Measurements from ENCODE around the gene NFIX. TPM values are rescaled to one million over a fixed set of nuclear protein-coding genes. Genes with fewer than 3 reads are reported as not detected.
A peak's percentile ranks its signal among the peaks of the same experiment; 100 is the strongest.

Gene NFIX
- total RNA-seq, 1 donor = 114 TPM

DNA sequence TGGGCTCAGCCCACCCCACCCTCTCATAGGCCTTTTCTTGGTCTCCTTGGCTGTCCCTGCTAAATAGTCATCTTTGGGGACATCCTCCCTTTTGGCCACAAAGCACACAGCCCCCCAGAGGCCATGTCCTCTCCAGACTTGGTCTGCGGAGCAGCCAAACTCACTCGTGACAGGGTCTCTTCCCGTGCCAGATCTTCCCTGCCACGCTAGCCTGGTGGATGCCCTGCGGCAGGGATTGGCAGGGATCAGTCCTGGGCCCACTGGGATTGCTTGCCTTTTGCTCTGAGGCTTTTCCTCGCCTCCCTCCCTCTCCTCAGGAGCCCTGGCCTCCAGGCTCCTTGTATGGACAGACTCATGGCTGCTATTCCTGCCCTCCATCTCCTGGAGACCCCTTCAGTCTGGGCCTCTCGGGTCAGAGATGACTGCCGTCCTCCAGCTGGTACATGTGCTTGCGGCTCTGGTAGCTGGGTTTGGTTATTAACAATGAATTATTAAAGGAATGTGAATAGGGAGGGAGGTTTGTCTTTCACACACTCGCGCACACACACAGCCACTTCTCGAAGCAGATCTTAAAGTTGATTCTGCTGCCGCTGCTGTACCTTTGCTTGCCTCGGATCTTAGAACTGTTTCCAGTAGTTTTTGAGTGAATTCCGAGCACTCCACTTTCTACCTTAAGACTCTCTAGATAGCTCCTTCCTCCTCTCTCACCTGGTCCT lies 45.1 kb downstream of the NFIX start:
- H3K4me2 ChIP-seq (ENCODE audit: insufficient read depth, low read length) = no peak overlapping the region
- TF ChIP-seq, protein P1, sequence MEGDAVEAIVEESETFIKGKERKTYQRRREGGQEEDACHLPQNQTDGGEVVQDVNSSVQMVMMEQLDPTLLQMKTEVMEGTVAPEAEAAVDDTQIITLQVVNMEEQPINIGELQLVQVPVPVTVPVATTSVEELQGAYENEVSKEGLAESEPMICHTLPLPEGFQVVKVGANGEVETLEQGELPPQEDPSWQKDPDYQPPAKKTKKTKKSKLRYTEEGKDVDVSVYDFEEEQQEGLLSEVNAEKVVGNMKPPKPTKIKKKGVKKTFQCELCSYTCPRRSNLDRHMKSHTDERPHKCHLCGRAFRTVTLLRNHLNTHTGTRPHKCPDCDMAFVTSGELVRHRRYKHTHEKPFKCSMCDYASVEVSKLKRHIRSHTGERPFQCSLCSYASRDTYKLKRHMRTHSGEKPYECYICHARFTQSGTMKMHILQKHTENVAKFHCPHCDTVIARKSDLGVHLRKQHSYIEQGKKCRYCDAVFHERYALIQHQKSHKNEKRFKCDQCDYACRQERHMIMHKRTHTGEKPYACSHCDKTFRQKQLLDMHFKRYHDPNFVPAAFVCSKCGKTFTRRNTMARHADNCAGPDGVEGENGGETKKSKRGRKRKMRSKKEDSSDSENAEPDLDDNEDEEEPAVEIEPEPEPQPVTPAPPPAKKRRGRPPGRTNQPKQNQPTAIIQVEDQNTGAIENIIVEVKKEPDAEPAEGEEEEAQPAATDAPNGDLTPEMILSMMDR (IDR thresholded peaks at IDR 0.05; ENCODE audit: extremely low read depth, low read depth, low read length) = no peak
- DNase-seq (ENCODE audit: insufficient read length, low spot score, missing footprints) = no peak
- no peak overlapping the region for H2AFZ ChIP-seq (ENCODE audit: low read length)
- peaks cover 22% of the 10 kb centered on the region for H4K20me1 ChIP-seq (ENCODE audit: insufficient read depth, low read length)
- peak overlapping the region; percentile 3 for H3K27ac ChIP-seq (ENCODE audit: low read depth, low read length)
- peaks cover 2% of the 10 kb centered on the region for H3K36me3 ChIP-seq (ENCODE audit: insufficient read depth, low read length)
- H3K4me3 ChIP-seq (ENCODE audit: insufficient read depth, low read length) = no peak overlapping the region
- peaks cover 91% of the 10 kb centered on the region for H3K79me2 ChIP-seq (ENCODE audit: insufficient read depth, low read length)
- H3K9me3 ChIP-seq (ENCODE audit: low read depth, low read length) = no peaks in the 10 kb centered on the region
- peaks cover 53% of the 10 kb centered on the region for H3K4me1 ChIP-seq (ENCODE audit: insufficient read depth, low read length)
- no peaks in the 10 kb centered on the region for H3K27me3 ChIP-seq (ENCODE audit: insufficient read depth, low read length)

DNA sequence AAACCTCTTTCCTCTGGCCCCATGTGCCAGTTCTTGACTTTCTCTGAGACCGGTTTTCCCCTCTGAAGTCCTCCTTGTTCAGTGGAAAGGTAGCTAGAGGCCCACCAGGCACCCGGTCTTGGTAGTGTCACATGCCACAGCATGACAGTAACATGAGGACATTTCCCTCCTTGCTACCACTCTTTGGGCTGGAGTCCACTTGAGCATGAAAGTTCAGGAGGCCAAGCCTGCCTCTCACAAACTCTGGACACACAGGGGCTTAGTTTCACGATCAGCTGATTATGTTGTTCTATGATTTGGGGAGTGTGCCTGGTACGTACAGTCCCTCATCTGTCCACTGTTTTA lies 45.6 kb downstream of the NFIX start:
- Histone ChIP-seq H3K9me3 (ENCODE audit: low read depth, low read length) (no peaks in the 10 kb centered on the region), H4K20me1 (ENCODE audit: insufficient read depth, low read length) (peaks cover 27% of the 10 kb centered on the region), H3K4me1 (ENCODE audit: insufficient read depth, low read length) (peaks cover 50% of the 10 kb centered on the region), H3K4me3 (ENCODE audit: insufficient read depth, low read length) (no peak overlapping the region), H3K79me2 (ENCODE audit: insufficient read depth, low read length) (peaks cover 94% of the 10 kb centered on the region), H3K36me3 (ENCODE audit: insufficient read depth, low read length) (peaks cover 6% of the 10 kb centered on the region), H3K27ac (ENCODE audit: low read depth, low read length) (peak overlapping the region; percentile 3), H2AFZ (ENCODE audit: low read length) (no peak overlapping the region), H3K4me2 (ENCODE audit: insufficient read depth, low read length) (no peak overlapping the region), H3K27me3 (ENCODE audit: insufficient read depth, low read length) (no peaks in the 10 kb centered on the region)
- TF ChIP-seq, protein P1 (IDR thresholded peaks at IDR 0.05; ENCODE audit: extremely low read depth, low read depth, low read length) = no peak
- no peak for DNase-seq (ENCODE audit: insufficient read length, low spot score, missing footprints)

GRCh38 chr19:13042443-13043130 lies 47.3 kb downstream of the NFIX start:
- Histone ChIP-seq H3K4me3 (ENCODE audit: insufficient read depth, low read length) (no peak overlapping the region), H3K36me3 (ENCODE audit: insufficient read depth, low read length) (peaks cover 16% of the 10 kb centered on the region), H3K79me2 (ENCODE audit: insufficient read depth, low read length) (peaks cover 94% of the 10 kb centered on the region), H3K27ac (ENCODE audit: low read depth, low read length) (no peak overlapping the region), H3K4me1 (ENCODE audit: insufficient read depth, low read length) (peaks cover 33% of the 10 kb centered on the region), H2AFZ (ENCODE audit: low read length) (no peak overlapping the region), H3K9me3 (ENCODE audit: low read depth, low read length) (no peaks in the 10 kb centered on the region), H3K27me3 (ENCODE audit: insufficient read depth, low read length) (no peaks in the 10 kb centered on the region), H3K4me2 (ENCODE audit: insufficient read depth, low read length) (no peak overlapping the region), H4K20me1 (ENCODE audit: insufficient read depth, low read length) (peaks cover 28% of the 10 kb centered on the region)
- DNase-seq (ENCODE audit: insufficient read length, low spot score, missing footprints) = peak; percentile 62
- TF ChIP-seq, protein P1 (IDR thresholded peaks at IDR 0.05; ENCODE audit: extremely low read depth, low read depth, low read length) = no peak

DNA sequence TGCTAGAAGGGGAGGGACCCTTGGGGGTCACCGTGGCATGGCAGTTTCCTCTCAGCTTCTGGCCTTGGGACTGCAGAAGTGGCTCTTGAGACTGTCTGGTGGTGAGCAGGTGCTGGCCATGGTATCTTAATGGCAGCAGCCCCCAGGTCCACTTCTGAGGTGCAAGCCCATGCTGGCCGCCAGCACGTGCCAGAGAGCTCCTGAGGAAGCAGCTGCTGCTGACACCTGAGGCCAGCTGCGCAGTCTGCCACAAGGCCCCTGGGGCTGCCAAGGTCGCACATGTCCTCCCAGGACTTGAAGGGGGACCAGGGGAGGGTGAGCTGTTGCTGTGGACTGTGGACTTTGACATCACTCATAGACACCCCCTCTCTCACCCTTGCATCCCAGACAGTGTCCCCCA lies 48.0 kb downstream of the NFIX start:
- DNase-seq (ENCODE audit: insufficient read length, low spot score, missing footprints) = no peak
- H3K4me3 ChIP-seq (ENCODE audit: insufficient read depth, low read length) = no peak overlapping the region
- no peaks in the 10 kb centered on the region for H3K9me3 ChIP-seq (ENCODE audit: low read depth, low read length)
- no peak overlapping the region for H3K27ac ChIP-seq (ENCODE audit: low read depth, low read length)
- H3K36me3 ChIP-seq (ENCODE audit: insufficient read depth, low read length) = peaks cover 18% of the 10 kb centered on the region
- H3K4me2 ChIP-seq (ENCODE audit: insufficient read depth, low read length) = no peak overlapping the region
- peaks cover 27% of the 10 kb centered on the region for H3K4me1 ChIP-seq (ENCODE audit: insufficient read depth, low read length)
- H3K79me2 ChIP-seq (ENCODE audit: insufficient read depth, low read length) = peaks cover 94% of the 10 kb centered on the region
- peaks cover 33% of the 10 kb centered on the region for H4K20me1 ChIP-seq (ENCODE audit: insufficient read depth, low read length)
- TF ChIP-seq, protein P1 (IDR thresholded peaks at IDR 0.05; ENCODE audit: extremely low read depth, low read depth, low read length) = no peak
- H2AFZ ChIP-seq (ENCODE audit: low read length) = no peak overlapping the region
- no peaks in the 10 kb centered on the region for H3K27me3 ChIP-seq (ENCODE audit: insufficient read depth, low read length)
